GM21529 (cell line): Measurements from ENCODE around the gene HSPB8.

ENCODE experiments used
- ATAC-seq: cut with Tn5 transposase; IDR thresholded peaks from one replicate; pipeline ENCODE4 v1.9.1; 2021; ENCODE audit not compliant: unreplicated experiment

HSPB8 gene

GRCh38 chr12:119178544-119179334, at the start of gene HSPB8:
HSPB8 (plus strand) TSS chr12:119178931; CDS start chr12:119179313, 382 bp downstream.
- no peak for ATAC-seq

- ATAC-seq = no peak
These were observed 48.8 kb upstream of the HSPB8 start for GRCh38 chr12:119129827-119130434.

- no peak for ATAC-seq
These were observed 48.2 kb upstream of the HSPB8 start for GRCh38 chr12:119130523-119130922.

GRCh38 chr12:119134284-119135072, 44.3 kb upstream of the HSPB8 start:
- ATAC-seq = no peak

- ATAC-seq = no peak
These were observed 41.8 kb upstream of the HSPB8 start for GRCh38 chr12:119136811-119137410.

- ATAC-seq = no peak
These were observed 39.3 kb upstream of the HSPB8 start for GRCh38 chr12:119139448-119139847.

- ATAC-seq = no peak
These were observed 33.4 kb upstream of the HSPB8 start for GRCh38 chr12:119145367-119145766.

- no peak for ATAC-seq
These were observed 30.8 kb upstream of the HSPB8 start for GRCh38 chr12:119147847-119148448.

- ATAC-seq = no peak
These were observed 29.5 kb upstream of the HSPB8 start for GRCh38 chr12:119149270-119149669.

- ATAC-seq = no peak
These were observed 27.2 kb upstream of the HSPB8 start for GRCh38 chr12:119151445-119152026.

GRCh38 chr12:119153477-119154434, 25.0 kb upstream of the HSPB8 start:
- ATAC-seq = no peak

- ATAC-seq = no peak
These were observed 24.3 kb upstream of the HSPB8 start for GRCh38 chr12:119154435-119154818.

- ATAC-seq = no peak
These were observed 22.2 kb upstream of the HSPB8 start for GRCh38 chr12:119156401-119157044.

- no peak for ATAC-seq
These were observed 21.2 kb upstream of the HSPB8 start for GRCh38 chr12:119157528-119157927.

- ATAC-seq = no peak
These were observed 20.8 kb upstream of the HSPB8 start for GRCh38 chr12:119157978-119158377.

- ATAC-seq = no peak
These were observed 20.3 kb upstream of the HSPB8 start for GRCh38 chr12:119158402-119158801.

- no peak for ATAC-seq
These were observed 18.9 kb upstream of the HSPB8 start for GRCh38 chr12:119159844-119160243.

GRCh38 chr12:119167902-119168301, 10.8 kb upstream of the HSPB8 start:
- ATAC-seq = no peak

- no peak for ATAC-seq
These were observed 10.0 kb upstream of the HSPB8 start for GRCh38 chr12:119168721-119169120.
